Keratinocyte (primary cell): ENCODE measurements around the gene DTNB. TPM values are rescaled to one million over a fixed set of nuclear protein-coding genes. Genes with fewer than 3 reads are reported as not detected.

ENCODE experiments used
- DNase-seq: peaks from one replicate; pipeline ENCODE4 v3.0.0-alpha.2; 2011; ENCODE audit warnings: low read depth, missing footprints, low spot score
- FAIRE-seq: peaks from 2 replicates; lab custom pipeline; 2011; peaks lifted over from hg19 to GRCh38; lab: Jason Lieb, UNC
- H2AFZ ChIP-seq: 2 replicates; pipeline ENCODE4 v1.6.0; 2012; ENCODE audit warnings: low read length, control low read depth, inconsistent platforms; ENCODE audit not compliant: control insufficient read depth
- H3K27ac ChIP-seq: 2 replicates; pipeline ENCODE4 v1.5.1; 2011; ENCODE audit warnings: low read length; ENCODE audit not compliant: control insufficient read depth, insufficient read depth
- H3K27me3 ChIP-seq: 3 replicates; pipeline ENCODE4 v1.6.0; 2011; ENCODE audit warnings: low read length; ENCODE audit not compliant: control insufficient read depth, insufficient read depth; ENCODE audit errors: extremely low read depth
- H3K36me3 ChIP-seq, 2 experiments: 2 replicates in 1 of 2; 3 replicates in 1 of 2; pipeline ENCODE4 v1.5.1; 2011; ENCODE audit warnings: low read length in 2 of 2, mild to moderate bottlenecking in 1 of 2; ENCODE audit not compliant: control insufficient read depth in 2 of 2, insufficient read depth in 2 of 2; ENCODE audit errors: extremely low read depth in 1 of 2
- H3K4me1 ChIP-seq: 3 replicates; pipeline ENCODE4 v1.5.1; 2011; ENCODE audit warnings: low read length; ENCODE audit not compliant: control insufficient read depth, insufficient read depth; ENCODE audit errors: extremely low read depth
- H3K4me2 ChIP-seq: 3 replicates; pipeline ENCODE4 v1.6.0; 2011; ENCODE audit warnings: low read depth, low read length; ENCODE audit not compliant: control insufficient read depth, insufficient read depth; ENCODE audit errors: extremely low read depth
- H3K4me3 ChIP-seq, 3 experiments: fragments of 200-600 bp in 1 of 3; sonication (generic) in 1 of 3; 2 replicates in 2 of 3; 3 replicates in 1 of 3; pipeline ENCODE4 v1.5.1; 2011 to 2016; ENCODE audit warnings: low read length in 3 of 3, mild to moderate bottlenecking in 3 of 3, control low read depth in 2 of 3, inconsistent platforms in 1 of 3, low read depth in 1 of 3, mixed read lengths in 1 of 3, mixed run types in 1 of 3, moderate library complexity in 1 of 3; ENCODE audit not compliant: control insufficient read depth in 2 of 3, insufficient read depth in 2 of 3; ENCODE audit errors: extremely low read depth in 1 of 3
- H3K79me2 ChIP-seq: 2 replicates; pipeline ENCODE4 v1.6.0; 2012; ENCODE audit warnings: low read length; ENCODE audit not compliant: control insufficient read depth, insufficient read depth
- H3K9ac ChIP-seq: 3 replicates; pipeline ENCODE4 v1.6.0; 2011; ENCODE audit warnings: low read length; ENCODE audit not compliant: control insufficient read depth, insufficient read depth; ENCODE audit errors: extremely low read depth
- H3K9me1 ChIP-seq: 3 replicates; pipeline ENCODE4 v1.6.0; 2011; ENCODE audit warnings: low read length; ENCODE audit not compliant: control insufficient read depth, insufficient read depth; ENCODE audit errors: extremely low read depth
- H3K9me3 ChIP-seq: 2 replicates; pipeline ENCODE4 v1.5.1; 2012; ENCODE audit warnings: low read depth, low read length; ENCODE audit not compliant: control insufficient read depth
- H4K20me1 ChIP-seq: 3 replicates; pipeline ENCODE4 v1.6.0; 2011; ENCODE audit warnings: low read length; ENCODE audit not compliant: control insufficient read depth, insufficient read depth; ENCODE audit errors: extremely low read depth
- CTCF ChIP-seq, 3 experiments: IDR thresholded peaks in 1 of 3; conservative IDR thresholded peaks in 1 of 3; optimal IDR thresholded peaks in 1 of 3; 2 replicates in 2 of 3; 3 replicates in 1 of 3; pipeline versions ENCODE3 to v1.5.1; 2011; ENCODE audit warnings: low read length in 3 of 3, mild to moderate bottlenecking in 3 of 3, moderate library complexity in 2 of 3, control low read depth in 1 of 3, inconsistent platforms in 1 of 3; ENCODE audit not compliant: insufficient read depth in 2 of 3; ENCODE audit errors: extremely low read depth in 1 of 3
- EZH2 ChIP-seq: IDR thresholded peaks from one replicate; pipeline ENCODE4 v1.6.1; 2012; ENCODE audit warnings: inconsistent platforms, mild to moderate bottlenecking, low read length, moderate library complexity
- dilution Hi-C: fragments of 300-500 bp; cut with MboI; formaldehyde crosslinking; loops from one replicate; pipeline ENCODE4 v1.7.0; 2020; ENCODE audit warnings: low sequenced_read_pairs; ENCODE audit not compliant: extremely low pct_ligation_motif_present
- polyA plus RNA-seq, 5 experiments: library from polyadenylated mRNA; depleted of rRNA in 3 of 5; stranded (reverse) in 3 of 5; stranded (forward) in 1 of 5; unstranded in 1 of 5; fragments of >200 nt; gene quantifications; 1 replicate in 1 of 5; 2 replicates in 3 of 5; 3 replicates in 1 of 5; pipeline versions ENCODE4 v1.2.1 to v1.2.3, GENCODE V29; 2011 to 2012; ENCODE audit warnings: missing spikeins in 2 of 5, low read depth in 1 of 5, low replicate concordance in 1 of 5

DTNB gene
- polyA plus RNA-seq, 1 donor (not counting 4 experiments of a cell fraction or from before 2014, with no cell fraction given): 31.5 TPM

GRCh38 chr2:25529034-25529433 is 144.3 kb downstream of the DTNB start:
- Histone ChIP-seq H3K9ac (no peak overlapping the region), H3K9me3 (no peaks in the 10 kb centered on the region), H3K4me1 (peaks cover 16% of the 10 kb centered on the region), H4K20me1 (no peaks in the 10 kb centered on the region), H3K4me2 (no peak overlapping the region), H3K36me3 (peaks cover 0 to 1% of the 10 kb centered on the region in 2 experiments), H3K27me3 (no peaks in the 10 kb centered on the region), H2AFZ (no peak overlapping the region), H3K79me2 (no peaks in the 10 kb centered on the region), H3K27ac (no peak overlapping the region), H3K9me1 (no peaks in the 10 kb centered on the region), H3K4me3 (no peak overlapping the region)
- FAIRE-seq (no peak), DNase-seq (no peak)
- dilution Hi-C loops: no loop called here
- TF ChIP-seq CTCF (optimal IDR thresholded peaks at IDR 0.05 in 1 of 3, IDR thresholded peaks at IDR 0.05 in 1 of 3, conservative IDR thresholded peaks at IDR 0.05 in 1 of 3; ENCODE audit: extremely low read depth in 1 of 3, insufficient read depth in 2 of 3, low read length in 3 of 3): no peak
- TF ChIP-seq EZH2: no peak

GRCh38 chr2:25528173-25528572 is 145.2 kb downstream of the DTNB start:
- dilution Hi-C loops: no loop called here
- Histone ChIP-seq H3K4me2 (peak overlapping the region; percentile 70), H3K27ac (no peak overlapping the region), H4K20me1 (no peaks in the 10 kb centered on the region), H3K9ac (no peak overlapping the region), H3K4me1 (peaks cover 16% of the 10 kb centered on the region), H3K79me2 (no peaks in the 10 kb centered on the region), H3K27me3 (no peaks in the 10 kb centered on the region), H3K36me3 (peaks cover 0 to 1% of the 10 kb centered on the region in 2 experiments), H3K9me1 (no peaks in the 10 kb centered on the region), H3K4me3 (peak overlapping the region in 1 of 3 experiments; percentile 5), H3K9me3 (no peaks in the 10 kb centered on the region), H2AFZ (no peak overlapping the region)
- peak; percentile 11 for DNase-seq
- TF ChIP-seq EZH2 (no peak), CTCF (optimal IDR thresholded peaks at IDR 0.05 in 1 of 3, IDR thresholded peaks at IDR 0.05 in 1 of 3, conservative IDR thresholded peaks at IDR 0.05 in 1 of 3; ENCODE audit: extremely low read depth in 1 of 3, insufficient read depth in 2 of 3, low read length in 3 of 3) (no peak)
- peak; percentile 13 for FAIRE-seq
